ENCODE results near the gene TSNAX.
"Not testable (repeated sequence)": the region's sequence is repeated elsewhere in the genome, so short reads cannot be mapped to it uniquely, and the experiment has no call there.

The TSNAX gene

DNA sequence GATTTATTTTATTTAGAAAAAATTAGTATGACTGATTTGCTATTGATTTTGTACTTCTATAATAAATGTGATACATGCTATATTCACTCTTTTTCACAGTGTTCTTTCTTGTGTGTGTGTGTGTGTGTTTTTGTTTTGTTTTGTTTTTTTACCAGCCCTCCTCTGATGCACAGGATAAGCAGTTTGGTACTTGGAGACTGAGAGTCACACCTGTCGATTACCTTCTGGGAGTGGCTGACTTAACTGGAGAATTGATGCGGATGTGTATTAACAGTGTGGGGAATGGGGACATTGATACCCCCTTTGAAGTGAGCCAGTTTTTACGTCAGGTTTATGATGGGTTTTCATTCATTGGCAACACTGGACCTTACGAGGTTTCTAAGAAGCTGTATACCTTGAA lies 35.9 kb downstream of the TSNAX start:
- DNase-seq, result no peak

DNA sequence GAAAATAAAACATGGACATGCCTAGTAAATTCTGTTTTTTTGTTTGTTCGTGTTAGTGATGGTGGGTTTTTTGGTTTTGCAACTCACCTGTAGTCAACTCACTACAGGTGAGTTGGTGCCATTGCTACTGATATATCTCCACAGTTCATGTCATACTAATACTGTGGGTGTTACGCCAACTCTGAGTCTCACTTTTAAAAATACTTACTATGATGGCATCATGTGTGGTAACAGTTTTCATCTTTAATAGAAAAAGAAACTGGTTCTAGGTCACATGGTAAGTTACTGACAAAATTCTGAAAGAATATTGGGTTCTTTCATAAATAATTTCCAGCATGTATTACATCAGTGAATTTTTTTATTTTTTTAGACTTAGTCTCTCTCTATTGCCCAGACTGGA lies 38.0 kb downstream of the TSNAX start:
- no peak for DNase-seq

DNA sequence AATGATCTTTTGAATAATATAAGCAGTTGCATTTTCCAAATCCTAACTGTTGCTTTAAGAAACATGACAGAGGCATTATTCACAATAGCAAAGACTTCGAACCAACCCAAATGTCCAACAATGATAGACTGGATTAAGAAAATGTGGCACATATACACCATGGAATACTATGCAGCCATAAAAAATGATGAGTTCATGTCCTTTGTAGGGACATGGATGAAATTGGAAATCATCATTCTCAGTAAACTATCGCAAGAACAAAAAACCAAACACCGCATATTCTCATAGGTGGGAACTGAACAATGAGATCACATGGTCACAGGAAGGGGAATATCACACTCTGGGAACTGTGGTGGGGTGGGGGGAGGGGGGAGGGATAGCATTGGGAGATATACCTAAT lies 41.8 kb downstream of the TSNAX start:
- DNase-seq, result not testable (repeated sequence)

DNA sequence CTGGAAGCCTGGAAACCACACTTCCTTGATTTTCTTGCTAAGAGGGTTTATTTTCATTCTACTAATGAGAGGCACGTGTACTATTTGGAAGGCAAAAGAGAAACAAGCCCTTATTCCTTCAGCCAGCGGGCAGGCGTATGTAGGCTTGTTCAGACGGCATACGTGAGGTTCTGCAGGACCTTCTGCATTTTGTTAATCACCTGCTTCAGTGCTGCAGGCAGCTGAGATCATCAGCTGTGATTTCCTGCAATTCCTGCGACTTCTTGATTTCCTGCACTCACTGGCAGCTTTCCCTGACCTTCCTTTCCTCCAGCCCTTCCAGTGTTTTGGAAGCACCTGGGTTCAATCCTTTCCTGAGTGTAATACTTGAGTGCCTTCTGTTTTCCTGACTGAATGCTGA lies 43.4 kb downstream of the TSNAX start:
- DNase-seq, result no peak

DNA sequence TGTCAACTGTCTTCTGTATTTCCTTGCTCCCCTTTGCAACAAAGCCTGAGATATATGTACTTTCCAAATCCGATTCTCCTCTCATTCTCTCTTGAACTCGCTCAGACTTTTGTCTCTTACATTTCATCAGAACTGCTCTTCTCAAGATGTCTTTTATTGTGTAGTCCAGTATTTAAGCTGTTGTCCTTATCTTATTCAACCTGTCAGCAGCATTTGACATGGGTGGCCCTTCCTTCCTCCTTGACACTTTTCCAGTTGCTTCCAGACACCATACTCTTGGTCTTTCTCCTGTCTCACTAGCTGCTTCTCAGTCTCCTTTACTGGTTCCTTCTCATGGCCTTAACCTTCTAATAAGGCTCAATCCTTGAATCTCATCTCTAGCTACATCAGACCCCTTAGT lies 47.0 kb downstream of the TSNAX start:
- DNase-seq, result no peak

DNA sequence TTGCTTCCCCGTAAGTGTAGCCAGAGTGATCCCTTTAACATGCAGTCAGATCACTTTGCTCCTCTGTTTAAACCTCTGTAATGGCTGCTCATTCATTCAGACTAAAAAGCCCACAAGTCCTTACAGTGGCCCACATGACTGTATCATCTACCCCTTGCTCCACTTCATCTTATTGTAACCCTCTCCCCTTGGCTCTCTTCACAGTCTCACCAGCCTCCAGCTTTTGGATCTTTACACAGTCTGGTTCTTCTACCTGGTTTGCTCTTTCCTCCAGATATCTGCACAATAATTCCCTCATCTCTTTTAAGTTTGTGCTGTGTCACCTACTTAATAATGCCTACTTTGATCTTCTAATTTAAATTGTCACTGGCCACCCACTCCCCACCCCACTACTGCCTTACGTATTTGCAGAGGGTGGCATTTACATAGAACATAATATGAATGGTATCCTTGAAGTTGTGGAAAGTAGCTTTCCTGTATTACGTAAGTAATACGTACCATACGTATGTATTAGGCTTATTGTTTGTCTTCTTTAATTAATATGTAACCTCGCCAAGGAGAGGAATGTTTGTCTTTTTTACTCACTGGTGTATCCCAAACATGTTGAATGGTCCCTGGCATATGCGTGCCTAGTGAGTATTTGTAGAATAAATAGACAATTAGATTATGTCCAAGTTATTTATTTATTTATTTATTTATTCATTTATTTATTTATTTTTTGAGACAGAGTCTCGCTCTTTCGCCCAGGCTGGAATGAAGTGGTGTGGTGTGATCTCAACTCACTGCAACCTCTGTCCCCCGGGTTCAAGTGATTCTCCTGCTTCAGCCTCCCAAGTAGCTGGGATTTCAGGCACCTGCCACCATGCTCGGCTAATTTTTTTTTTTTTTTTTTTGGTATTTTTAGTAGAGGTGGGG lies 48.6 kb downstream of the TSNAX start:
- DNase-seq, result no peak

DNA sequence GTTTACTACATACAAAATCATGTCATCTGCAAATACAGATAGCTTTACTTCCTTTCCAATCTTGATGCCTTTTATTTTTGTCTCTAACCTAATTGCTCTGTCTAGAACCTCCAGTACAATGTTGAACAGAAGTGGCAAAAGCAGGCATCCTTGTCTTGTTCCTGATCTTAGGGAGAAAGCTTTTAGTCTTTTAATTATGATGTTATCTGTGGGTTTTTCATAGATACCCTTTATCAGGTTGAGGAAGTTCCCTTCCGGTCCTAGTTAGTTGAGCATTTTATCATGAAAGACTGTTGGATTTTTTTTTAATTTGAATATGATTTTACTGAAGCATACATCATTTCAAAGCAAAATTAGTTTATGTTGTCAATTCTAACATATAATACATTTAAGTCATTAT lies 52.4 kb downstream of the TSNAX start:
- DNase-seq, result no peak

DNA sequence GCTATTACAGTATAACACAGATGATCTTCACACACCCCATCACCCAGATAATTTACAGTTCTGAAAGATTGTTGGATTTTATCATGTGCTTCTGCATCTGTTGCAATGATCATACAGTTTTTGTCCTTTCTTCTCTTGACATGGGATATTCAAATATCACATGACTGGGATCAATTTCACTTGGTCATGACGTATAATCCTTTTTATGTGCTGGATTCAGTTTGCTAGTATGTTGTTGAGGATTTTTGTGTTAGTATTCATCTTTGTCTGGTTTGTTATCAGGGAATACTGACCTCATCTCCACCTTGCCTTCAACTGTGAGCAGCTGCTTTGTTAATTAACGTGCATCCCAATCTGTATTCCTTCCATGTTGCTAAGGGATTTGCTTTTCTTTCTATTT lies 53.4 kb downstream of the TSNAX start:
- no peak for DNase-seq

DNA sequence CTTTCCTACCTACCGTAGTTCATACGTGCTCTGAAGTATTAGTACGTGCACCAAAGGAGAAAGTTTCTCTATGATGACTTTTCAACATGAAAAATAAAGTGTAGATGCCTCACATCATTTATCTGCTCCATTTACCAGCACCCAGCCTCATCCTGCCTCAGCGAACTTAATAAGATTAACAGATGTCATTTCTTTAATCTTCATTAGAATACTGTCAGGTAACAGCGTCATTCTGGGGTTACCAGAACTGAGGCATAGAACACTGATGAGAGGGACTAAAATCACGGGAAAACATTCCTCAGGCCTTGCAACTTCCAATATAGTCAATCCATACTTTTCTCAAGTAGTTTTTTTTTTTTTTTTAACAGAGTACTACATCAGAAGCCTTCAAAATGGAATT lies 54.9 kb downstream of the TSNAX start:
- DNase-seq, result no peak

DNA sequence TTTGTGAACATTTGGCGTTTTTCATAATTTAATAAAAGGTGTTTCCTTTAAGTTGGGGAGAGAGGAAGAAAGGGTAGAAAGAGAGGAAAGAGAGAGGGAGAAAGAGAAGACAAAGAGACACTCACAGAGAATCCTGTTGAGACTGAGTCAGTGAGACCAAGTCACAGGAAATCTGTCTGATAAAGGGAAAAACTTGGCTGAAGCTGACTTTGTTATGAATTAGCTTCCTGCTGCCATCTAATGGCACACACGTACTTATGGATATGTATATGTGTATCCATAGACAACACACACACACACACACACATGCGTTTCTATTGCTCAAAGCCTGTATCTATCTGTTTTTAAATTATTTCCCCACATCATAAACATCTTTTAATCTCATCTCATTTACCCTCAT lies 55.6 kb downstream of the TSNAX start:
- no peak for DNase-seq

DNA sequence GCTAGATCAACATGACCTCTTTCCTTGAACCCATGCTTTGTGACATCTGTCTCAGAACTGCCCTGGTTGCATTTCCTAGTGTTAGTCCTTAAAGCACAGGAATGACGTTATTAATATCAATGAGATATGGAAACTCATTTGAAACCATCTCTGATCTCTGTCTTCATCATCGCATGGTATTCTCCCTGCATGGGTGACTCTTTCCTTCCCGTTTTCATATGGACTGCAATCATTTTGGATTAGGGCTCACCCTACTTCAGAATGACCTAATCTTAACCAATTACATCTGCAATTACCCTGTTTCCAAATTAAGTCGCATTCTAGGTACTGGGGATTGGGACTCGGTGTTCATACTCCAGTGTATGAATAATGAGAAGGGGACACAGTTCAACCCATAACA lies 56.5 kb downstream of the TSNAX start:
- DNase-seq, result no peak

DNA sequence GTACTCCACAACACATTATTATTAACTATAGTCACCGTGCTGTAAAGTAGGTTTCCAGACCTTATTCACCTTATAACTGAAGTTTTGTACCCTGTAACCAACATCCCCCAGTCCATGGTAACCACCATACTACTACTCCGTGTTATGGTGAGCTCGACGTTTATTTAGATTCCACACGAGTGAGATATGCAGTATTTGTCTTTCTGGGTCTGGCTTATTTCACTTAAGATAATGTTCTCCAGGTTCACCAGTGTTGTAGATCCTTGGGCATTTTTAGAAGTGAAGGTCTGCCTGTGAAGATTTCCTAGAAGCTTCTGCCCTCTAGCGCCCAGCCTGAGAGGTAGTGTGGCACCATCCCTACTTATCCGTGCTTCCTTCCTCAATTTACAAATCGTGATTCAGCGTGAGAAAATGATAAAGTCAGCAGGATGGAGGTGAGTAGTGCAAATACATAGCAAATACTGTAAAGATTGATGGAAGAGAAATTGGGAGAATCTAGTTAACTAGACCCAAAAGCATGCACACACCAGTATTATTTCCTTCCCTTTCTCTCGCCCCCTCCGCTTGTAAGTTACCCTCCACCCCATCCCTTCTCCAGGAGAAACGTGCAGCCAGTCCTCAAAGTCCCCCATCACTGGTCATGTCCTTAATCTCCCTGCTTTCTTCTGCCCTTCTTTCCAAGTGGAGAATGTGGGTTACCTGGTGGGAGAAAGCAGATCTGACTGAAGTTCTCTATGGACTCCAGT lies 62.2 kb downstream of the TSNAX start:
- no peak for DNase-seq

DNA sequence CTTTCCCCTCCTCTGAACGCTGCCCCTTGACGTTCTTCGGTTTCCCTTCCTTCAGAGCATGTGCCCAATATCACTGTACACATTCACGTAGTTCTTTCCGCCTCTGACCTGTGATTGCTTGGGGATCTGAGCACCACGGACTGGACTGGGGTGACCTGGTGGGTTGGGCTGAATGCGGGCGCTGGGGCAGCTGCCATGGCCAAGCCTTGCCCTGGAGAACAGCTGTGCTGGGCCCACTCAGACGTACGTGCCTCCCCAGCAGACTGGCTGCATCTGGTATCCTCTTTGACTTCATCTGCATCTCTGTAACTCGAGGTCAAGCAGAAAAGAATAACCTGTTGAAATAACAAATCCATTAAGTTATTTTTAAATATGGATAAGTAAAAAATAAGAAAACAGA lies 63.0 kb downstream of the TSNAX start:
- no peak for DNase-seq

DNA sequence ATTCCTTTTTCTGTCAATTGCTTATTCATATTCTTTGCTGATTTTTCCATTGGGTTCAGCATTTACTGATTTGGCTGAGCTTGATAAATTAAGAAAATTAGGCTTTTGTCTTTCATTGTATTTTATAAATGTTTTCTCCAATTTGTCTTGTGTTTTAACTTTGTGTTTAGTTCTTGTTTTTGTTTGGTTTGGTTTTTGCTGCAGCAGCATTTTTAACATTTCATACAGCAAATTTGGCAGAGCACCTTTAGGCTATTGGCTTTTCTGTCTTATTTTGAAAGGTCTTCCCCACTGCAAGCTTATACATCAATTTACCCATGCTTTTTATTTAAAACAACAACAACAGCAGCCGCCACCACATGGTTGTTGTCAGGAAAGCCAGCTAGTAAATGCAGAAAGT lies 64.3 kb downstream of the TSNAX start:
- DNase-seq, result no peak

DNA sequence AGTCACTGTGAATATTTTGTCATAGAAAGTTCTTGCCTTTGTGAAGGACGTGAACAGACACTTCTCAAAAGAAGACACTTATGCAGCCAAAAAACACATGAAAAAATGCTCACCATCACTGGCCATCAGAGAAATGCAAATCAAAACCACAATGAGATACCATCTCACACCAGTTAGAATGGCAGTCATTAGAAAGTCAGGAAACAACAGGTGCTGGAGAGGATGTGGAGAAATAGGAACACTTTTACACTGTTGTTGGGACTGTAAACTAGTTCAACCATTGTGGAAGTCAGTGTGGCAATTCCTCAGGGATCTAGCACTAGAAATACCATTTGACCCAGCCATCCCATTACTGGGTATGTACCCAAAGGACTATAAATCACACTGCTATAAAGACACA lies 64.8 kb downstream of the TSNAX start:
- DNase-seq, result not testable (repeated sequence)

DNA sequence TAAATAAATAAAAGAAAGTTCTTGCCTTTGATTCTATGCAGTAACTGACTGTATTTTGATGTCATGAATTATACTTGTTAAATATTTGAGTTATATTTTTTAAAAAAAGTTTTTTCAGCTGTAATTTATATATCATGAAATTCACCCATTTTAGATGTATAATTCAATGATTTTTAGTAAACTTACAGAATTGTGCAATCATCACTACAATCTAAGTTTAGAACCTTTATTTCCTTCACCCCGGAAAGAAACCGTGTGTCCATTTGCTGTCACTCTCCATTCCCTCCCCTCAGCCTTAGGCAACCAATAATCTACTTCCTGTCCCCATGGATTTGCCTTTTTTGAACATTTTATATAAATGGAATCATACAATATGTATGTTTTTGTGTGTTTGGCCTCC lies 65.7 kb downstream of the TSNAX start:
- no peak for DNase-seq

DNA sequence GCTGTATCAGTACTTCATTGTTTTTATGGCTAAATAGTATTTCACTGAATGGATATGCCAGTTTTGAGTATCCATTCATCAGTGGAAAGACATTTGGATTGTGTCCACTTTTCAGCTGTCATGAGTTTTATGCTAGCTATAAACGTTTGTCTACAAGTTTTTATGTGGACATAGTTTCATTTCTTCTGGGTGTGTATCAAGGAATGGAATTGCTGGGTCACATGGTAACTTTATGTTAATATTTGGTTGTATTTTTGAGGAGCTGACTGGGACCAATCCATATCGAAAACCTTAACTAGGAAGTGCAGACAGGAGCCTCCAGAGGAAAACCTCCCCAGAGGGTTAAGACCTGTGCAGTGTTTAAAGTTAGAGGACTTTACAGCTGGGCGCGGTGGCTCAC lies 66.3 kb downstream of the TSNAX start:
- no peak for DNase-seq

DNA sequence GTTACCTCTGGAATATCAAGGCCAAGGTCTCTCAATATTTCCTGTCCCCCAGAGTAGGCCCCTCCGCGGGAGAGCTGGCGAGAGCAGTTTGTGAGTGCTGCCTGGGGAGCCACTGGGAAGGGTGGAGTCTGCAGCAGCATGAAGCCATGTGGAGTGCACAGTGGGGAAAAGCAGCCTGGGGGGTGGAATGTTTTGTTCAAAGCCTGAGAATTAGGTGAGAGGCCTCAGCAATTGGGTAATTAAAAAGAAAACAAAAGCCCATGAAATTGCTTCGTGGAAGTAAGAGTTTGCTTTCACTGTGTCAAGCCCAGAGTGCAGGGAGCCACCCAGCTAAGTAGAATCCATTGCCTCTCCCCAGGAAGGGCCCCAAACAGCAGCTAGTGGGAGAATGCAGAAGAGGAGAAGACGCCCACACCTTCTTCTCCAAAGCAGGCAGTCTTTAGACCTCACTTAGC lies 67.9 kb downstream of the TSNAX start:
- no peak for DNase-seq

DNA sequence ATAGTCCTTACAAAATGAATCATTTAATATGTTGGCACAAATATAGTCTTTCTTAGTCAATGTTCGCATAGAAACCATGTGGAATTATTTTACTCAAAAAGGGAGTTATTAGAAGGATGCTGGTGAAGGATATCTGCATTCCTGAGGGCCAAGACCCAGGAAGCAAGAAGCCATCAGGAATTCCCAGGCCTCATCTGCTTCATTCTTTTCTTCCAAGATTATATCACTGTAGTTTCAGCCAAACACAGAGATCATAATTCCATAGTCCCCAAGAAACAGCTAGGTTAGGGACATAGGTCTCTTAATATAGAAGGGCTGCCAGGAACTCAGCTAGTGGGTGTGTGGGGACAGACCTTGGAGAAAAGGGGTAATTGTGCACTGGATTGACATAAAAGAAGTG lies 69.5 kb downstream of the TSNAX start:
- DNase-seq, result no peak

DNA sequence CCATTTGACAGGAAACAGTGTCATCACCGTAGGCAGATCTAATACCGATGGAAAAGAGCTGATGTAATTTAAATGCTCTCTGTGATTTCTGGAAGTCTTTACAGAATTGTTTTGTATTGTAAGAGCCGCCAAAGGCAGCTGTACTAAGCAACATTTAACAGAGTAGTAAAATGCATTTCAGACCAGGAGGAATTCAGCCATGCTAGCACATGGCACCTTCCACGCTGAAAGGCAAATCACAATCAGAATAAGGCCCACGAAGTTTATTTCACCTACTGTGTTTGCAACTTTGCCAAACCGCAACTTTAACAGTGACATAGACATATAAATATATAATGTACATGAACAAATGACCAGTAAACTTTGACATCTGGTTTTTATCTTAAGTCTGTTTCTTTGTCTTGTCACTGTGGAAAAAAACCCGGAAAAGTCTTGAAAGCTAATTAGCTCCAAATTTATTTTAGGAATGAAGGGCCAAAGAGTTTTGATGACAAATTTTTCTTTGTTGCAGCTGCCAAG lies 72.0 kb downstream of the TSNAX start:
- DNase-seq, result no peak

DNA sequence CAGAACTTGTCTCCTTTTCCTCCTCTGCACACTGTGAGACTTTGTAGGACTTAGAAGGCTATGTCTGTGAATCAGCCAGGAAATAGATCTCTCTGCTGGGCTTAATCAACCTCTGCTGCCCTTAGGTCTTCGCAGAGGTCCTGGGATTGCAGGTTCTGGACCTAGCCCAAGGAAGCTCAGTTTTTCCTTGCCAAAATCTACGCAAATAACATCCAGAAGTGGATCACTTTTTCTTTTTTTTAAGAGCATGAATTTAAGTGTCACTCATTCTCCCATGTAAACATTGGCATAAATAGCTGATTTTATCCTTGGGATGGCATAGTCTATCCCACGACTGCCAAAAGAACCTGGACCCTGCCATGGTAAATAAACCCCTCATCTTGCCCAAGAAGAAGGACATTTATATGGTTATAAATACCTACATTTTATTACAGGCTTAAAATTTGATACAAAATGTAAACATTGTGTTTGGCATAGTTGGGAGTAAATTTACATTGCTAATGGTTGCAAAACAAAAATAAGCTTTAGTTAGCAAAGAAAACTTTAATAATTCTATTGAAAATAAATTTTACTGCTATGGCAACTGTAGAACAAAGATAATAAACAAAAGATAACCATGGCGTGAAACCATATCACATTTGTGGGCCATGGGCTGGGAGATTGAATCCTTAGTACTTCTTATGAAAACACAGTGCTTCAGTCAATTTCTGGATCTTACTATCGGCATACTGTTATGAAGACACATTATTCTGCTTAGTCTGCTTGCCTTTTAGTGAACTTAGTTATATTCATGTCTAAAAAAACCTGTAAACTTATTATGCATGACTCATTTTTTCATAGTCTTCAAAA lies 73.6 kb downstream of the TSNAX start:
- DNase-seq, result no peak

DNA sequence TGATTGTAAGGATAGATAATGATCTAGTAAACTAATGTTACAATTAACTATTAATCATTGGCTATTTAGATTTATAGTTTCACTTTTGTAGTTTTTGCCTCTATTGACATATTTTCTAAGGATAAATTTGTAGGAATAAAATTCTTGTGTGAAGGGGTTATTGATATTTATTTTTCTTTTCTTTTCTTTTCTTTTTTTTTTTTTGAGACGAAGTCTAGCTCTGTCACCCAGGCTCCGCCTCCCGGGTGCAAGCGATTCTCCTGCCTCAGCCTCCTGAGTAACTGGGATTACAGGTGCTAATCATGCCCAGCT lies 74.2 kb downstream of the TSNAX start:
- DNase-seq, result no peak

DNA sequence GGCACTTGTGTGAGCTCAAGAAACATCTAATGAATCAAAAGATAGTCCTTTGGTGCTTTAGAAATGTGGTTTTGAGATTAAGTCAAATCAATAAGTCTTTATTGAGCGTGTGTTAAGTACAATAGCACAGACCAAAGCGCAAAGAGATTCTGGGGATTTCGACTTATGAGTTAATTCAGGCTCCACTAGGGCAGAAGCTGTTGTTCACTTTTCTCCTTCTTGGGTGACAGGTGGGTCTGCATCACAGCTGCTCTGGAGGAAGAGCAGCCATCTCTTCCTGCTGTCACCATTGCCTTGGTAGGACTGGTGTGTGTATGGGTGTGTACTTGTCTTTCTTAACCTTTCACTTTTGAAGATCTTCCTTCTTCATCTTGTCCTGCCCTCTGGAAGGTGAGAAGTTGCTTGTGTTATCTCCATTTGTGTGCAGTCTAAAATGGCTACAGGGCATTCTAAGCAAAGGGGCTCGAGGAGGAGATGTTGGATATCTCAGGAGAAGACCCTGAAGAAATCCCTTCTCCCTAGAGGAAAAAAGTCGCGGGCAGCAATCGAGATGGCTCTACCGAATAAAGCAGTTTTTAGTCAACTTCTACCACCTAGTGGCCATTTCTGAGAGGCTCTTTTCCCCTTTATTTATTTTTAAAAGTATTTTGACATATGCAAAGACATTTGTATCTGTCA lies 75.3 kb downstream of the TSNAX start:
- peak; percentile 33 for DNase-seq

All from NCI-H187 treated with DMSO at 0.1 percent for 48 hours (cell line).